GM04504 (cell line): Measurements from ENCODE around the gene SCUBE1.

Experiments used
- DNase-seq: peaks from one replicate; pipeline ENCODE4 v3.0.0-alpha.2; 2012; ENCODE audit warnings: low read depth

The SCUBE1 gene

DNA sequence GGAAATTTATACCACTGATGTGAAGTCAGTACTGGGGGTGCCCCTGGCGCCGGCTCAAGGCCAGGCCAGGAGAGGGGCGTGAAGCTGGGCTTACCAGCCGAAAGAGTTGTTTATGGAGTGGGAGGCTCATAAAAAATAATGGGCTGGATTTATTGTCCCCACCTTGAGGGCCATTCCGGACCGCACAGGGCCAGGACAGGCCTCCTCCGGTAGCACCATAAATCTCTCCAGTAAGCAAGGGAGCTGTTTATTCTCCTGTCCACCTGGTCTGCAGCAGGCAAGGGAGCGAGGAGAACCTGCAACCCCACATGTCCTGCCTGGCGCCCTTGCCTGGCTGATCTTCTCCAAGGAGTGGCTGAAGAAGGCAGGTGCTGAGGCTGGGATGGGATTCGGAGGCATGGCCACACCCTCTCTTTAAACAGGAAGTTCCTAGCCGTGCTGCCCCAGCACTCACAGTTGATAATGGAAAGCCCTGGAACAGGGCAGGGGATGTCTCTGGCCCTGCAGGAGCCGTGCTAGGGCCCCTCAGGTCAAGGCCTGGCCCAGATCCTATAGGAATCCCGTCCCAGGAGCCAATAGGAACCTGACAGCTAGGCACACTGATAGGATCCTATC lies 65.1 kb downstream of the SCUBE1 start:
- no peak for DNase-seq

DNA sequence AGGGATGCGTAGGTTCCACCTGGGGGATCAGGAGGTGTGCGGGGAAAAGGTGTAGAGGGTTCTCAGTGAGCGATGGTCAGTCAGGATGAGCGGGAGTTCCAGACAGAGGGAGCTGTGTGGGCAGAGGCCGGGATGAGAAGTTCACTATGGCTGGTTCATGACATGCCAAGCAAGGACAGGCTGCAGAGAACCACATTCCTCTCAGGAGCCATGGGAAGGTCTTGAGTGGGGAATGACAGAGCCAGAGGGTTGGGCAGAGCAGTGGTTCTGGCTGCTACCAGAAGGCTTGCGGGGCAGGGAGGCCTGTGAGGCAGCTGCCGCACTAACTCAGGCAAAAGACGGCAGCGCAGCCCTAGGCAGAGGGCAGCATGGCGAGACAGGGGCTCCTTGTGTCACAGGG lies 66.1 kb downstream of the SCUBE1 start:
- DNase-seq: no peak

DNA sequence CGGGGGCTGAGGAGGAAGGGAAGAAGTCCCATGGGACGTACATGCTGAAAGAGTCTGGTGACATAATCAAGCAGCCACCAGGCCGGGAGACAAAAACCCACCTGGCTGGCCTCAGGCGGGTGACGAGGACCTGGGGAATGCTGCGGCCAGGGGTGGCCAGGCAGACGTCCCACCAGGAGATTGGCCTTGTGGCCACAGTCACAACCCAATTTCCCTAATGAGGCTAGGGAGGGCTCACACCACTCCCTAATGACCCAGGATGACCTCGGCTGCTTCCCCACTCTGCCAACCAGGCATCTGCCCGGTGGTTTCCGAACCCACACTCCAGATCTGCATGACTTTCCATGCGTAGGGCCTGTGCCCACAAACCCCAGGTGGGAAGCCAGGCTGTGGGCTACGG lies 66.9 kb downstream of the SCUBE1 start:
- no peak for DNase-seq

DNA sequence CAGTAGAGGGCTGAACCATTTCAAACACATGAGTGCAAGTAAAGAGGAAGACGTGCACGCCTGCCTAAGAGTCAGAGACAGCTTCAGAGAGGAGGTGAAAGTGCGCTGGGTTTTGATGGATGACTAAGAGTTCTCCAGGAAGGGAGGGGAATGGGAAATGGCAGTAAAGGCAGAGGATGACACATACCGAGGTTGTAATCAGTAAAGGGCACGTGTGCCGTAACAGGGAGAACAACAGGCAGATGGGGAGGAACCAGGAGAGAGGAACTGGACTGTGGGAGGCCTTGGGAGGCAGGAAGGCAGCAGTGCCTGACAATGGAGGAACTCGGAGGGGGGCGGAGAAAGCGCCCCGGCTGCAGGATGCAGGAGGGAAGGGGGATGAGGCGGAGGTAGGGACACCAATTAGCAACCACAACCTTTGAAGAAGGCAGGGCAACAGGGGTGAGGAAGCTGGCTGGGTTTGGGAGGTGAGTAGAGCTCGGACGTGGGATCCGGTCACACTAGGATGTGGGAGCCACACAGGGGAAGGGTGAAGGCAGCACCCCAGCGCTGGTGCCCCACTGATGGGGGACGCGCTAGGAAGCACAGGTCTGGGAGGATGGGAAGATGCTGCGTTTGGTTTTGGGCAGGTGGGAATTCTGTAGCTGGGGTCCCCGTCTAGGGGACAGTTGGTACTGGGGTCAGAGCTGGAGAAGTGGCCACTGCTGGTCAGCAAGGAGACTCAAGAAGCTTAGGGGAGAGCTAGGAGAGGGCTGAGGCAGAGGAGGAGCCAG lies 67.4 kb downstream of the SCUBE1 start:
- no peak for DNase-seq

DNA sequence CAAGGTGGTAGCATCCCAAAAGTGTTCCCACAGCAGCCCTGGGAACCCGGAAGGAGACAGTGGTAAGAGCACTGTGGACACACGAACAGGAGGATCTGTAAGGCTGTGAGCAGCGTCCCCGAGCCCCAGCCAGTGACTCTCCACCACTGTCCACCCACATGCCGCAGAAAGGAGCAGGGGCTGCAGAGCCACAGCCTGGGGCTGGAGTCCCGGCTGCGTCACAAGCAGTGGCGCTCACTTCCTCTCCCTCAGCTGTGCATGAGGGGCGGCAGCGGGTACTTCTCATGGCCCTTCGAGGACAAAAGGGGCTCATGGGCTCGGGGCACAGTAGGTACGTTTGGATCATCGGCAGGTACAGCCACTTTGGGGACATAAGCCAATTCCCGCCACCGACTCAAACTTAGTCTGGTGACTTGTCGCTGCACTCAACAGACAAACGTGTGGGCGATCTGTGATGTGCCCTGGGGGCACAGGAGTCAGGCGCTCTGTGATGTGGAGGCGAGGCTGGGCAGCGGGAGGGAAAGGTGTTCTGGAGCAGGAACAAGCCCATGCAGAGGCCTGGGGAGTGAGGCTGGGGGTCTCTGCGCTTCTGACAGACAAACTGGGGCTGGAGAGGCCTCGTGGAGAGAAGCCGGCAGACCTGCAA lies 68.5 kb downstream of the SCUBE1 start:
- DNase-seq: no peak

DNA sequence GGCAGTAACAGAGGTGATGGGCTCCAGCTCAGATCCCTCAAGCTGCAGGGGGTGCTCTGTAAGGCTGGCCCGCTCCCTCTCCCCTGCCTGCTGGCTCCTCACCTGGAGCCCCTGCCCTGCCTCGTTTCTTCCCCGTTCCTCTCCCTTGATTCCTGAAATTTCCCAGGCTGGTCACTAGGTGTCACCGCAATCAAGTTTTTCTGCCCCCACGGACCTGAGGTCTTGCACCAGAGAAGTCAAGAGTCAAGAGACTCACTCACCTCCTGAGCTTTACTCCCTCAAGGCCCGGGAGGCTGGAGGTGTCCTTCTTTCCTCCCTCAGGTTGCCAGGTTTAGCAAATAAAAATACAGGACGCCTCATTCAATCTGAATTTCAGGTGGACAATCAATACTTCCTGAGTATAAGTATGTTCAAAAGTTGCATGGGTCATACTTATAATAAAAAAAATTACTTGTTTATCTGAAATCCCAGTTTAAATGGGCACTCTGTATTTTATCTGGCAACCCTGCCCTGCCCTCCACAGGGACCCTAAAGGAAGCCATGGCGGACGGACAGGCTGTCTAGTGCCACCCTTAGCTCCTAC lies 69.2 kb downstream of the SCUBE1 start:
- peak; percentile 33 for DNase-seq

DNA sequence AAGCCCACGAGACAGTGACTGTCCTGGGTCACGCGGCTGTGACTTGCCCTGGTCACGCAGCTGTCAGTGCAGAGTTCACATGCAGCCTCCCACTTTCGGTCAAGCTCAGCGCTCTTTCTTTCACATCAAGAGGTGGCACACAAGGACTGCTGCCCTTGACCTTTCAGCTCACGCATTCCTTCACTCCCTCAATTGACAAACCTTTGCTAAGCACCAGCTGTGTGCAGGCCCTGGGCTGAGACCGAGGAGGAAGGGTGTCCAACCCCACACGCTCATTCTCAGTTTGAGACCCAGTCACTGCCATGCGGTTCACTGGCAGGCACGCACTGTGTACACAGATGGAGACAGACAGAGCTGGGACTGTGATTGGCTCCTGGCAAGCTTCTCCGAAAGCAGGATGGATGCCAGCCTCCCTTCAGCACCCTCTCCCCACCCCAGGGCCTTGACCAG lies 70.3 kb downstream of the SCUBE1 start:
- DNase-seq: no peak

DNA sequence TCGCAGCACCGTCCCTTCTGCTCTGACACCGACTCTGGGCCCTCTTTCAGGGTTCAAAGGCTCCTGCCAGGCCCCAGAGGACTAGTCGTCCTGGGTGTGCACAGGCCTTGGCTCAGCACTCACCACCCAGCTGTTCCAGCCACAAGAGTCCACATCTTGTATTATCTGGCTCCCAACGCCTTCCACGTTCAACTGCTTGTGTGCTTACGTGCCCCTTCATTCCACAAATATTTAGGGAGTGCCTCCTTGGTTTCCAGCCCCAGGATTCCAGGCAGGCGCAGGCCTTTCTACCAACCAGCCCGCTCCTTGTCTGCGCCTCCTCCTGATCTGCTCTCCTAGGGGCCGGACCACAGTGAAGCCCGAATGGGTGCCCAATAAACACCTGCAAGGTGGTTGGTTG lies 70.9 kb downstream of the SCUBE1 start:
- no peak for DNase-seq

DNA sequence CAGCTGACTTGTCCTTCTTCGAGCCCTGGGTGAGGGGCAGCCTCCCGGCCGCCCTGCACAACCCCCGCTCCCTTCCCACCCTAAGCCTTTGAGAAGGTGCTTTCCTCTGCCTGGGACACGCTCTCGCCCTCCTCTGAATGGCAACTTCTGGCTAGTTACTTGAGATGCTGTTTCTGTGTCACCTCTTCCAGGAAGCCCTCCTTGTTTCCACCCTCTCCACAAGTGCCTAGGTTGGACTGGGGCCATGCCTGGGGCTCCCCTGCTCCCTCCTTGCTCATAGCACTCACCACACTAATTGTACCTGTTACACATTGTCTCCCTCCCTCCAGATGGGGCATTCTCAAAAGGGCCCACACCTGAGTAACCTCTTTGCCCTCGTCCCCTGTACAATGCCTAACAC lies 72.2 kb downstream of the SCUBE1 start:
- DNase-seq: no peak

DNA sequence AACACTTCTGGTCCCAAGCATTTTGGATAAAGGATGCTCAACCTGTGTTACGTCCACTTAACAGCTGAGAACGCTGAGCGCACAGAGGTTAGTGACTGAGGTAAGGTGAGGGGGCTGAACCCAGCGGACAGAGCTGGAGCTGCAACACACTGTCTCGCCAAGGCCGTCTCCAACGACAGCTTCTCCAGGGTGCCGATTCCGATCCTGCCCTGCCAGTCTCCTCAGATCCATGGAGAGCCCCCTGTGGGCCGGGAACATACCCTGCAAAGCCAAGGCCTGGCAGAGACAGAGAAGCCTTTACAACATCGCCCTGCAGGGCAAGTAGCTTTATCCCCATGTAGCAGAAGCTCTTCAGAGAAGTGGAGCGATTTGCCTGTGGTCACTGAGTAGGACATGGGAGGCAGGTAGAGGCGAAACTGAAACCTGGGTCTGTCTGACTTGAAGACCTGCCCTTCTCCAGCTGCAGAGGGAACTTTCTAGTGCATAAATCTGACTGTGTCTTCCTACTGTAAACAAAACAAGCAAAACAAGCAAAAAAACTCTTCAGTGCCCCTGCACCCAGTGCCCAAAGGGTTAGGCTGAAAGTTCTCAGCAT lies 72.8 kb downstream of the SCUBE1 start:
- DNase-seq: no peak

DNA sequence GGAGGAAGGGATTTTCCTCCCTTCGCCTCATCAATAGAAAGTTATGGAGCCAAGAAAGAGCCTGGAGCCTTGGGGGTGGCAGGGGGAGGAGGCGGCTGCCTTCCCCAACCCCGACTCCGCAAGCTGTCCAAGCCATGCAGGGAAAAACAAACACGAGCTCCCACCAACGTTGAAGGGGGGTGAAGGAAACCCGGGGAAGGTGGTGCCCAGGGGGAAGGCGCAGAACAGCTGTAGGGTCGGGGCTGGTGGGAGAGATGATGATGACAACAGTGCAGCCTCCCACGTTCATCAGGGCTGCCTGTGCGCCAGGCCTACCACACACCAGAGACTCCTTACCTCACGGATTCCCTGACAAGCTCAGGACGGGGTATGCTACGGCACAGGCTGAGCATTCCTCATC lies 73.5 kb downstream of the SCUBE1 start:
- no peak for DNase-seq

DNA sequence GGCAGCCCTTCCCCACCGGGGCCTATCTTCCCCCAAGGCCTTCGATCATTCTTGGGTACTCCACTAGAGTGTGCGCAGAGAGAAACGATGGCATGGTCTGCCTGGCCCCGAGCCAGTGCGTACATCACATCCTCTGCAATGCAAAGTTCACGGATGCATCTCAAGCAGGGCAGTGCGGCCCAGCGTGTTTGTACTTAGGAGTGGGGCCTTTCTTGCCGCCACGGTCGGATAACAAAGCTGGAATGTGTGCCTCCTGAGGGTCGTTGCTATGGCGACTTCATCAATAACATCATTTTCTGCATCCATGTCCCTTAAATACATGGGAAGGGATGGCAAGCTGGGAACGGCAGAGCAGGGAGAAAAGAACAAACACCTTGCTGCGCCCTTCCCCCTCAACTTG lies 73.9 kb downstream of the SCUBE1 start:
- no peak for DNase-seq

DNA sequence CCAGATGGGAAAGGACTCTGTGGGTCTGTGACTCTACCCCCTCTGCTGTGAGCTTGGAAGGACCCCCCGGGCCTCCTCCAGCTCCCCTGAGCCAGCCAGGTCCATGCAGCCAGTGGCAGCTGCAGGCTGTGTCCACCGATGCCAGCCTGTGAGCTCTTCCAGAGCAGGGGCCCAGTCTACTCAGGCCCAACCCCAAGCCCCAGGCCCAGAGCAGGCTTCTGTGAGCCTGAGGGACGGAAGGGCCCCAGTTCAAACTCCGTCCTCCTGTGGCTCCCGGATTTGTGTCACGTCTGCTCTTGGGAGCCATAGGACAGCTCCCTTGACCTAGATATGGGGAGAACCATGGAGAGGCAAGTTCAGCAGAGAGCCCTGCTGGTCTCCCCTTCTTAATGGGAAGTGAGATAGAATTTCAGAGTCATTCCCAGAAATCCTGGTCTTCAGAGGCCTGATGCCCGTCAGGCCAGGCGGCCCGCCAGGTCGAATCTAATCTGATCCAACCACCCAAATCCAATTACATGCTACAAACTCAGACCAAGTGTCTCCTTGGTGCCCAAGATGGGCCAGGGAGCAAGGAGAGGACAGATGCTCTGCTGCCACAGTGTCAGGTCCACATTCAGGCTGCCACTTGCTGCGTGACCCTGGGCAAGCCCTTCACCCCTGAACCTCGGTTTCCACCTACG lies 75.1 kb downstream of the SCUBE1 start:
- no peak for DNase-seq

DNA sequence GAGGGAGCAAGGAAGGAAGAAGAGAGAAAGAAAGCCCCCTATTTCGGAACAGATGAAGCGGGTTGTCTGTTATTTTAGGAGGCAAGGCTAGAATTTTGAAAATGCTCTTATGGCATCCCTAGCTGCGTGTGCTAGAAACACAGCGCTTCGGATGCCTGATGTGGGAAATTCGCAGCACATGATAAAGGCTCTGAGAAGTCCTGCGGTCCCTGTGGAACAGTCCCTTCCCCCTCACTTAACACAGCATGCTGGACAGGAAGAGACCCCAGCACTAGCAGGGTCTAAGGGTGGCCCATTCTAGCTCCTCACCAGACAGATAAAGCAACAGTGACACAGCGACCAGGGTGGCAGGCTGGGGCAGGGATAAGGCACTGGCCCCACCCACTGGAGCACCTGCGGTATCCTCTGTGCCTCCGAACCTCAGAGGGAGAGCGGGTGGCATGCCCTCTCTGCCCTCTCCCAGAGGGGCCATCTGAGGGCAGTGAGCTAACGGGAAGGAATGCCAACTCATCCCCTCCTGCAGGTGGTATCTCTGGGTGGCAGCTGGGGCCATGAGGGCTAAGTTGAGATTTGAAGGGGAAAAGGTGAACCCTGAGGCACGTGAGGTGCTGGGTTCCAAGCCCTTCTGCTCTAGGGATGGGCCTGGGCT lies 75.7 kb downstream of the SCUBE1 start:
- no peak for DNase-seq

DNA sequence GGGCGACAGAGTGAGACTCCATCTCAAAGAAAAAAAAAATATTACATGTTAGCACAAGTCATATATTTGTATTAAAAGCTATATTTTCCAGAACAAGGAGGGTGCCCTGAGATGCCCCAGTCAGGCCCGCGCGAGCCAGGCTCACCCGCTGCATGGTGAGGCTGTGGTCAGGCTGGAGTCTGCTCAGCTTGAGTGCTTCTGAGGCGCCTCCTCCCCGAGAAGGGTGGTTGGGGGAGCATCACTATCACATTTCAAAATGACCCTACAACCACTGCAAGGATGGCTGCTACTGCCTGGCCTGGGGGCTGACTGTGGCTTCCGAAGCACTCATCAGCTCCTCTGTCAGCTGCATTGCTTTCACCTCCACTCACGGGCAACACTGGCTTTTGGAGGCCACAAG lies 77.1 kb downstream of the SCUBE1 start:
- DNase-seq: no peak

DNA sequence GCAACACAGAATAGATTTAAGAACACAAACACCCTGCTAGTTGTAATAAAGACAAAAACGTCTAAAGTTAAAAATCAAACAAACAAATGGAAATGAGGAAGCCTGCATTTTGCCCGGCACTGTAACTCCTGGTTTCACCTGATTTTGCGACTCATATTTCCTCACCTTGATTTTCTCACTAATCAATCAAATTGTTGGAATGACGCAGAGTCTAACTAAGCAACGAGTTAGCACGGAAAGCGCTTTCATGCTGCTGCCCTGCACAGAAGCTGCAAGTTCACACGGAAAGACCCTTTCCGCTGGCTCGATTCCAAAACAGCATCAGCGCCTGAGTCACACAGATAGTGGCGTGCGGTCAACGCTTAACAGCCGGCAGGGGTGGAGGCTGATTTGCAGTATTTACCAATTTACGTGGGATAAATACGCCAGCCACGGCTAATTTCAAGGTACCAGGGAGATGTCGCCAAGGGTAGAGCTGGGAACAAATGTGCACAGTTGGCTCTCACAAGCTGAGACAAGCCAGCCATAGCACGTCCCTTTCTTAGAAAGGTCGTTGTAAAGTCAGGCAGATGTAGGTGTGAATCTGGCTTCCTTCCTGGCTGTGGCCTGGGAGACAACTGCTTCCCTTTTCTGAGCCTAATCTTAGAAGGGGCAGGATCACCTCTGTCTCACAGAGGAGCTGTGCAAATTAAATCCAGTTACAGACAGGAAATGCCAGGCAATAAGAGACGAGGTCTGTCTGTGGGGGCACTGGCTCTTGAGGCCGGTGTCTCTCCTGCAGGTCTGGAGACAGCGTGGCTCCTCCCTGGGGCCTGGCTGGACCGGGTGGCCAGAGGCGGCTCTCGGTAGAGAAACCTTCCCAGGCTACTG lies 79.3 kb downstream of the SCUBE1 start:
- DNase-seq: peak; percentile 21

DNA sequence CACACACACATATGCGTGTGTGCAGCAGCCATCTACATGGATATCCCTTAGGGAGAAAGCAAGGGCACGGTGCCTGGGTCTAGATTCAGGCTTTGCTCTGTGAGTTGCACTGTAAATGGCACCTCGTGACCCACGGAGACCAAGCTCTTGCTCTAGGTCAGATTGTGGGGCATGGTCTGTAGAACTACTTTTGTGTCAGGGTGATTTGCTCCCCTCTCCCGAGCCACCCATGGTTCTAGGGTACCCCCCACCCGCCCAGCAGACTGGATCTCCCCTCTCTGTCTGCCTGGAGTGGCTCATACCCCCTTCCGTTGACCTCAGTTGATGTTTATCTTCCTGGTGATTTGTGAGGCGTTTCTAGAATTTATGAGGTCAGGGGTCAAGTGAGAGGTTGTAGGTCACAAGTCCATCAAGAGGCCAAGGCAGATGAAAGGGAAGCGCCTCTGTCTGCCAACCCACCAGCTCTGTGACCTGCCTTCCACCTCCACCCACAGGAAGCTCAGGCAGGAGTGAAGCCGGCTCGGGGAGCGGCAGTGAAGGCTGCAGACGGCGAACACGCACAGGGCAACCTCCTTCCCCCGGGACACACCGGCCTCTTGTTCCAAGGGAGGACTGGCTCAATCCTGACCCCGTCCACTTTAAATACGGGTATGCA lies 80.1 kb downstream of the SCUBE1 start:
- DNase-seq: no peak

DNA sequence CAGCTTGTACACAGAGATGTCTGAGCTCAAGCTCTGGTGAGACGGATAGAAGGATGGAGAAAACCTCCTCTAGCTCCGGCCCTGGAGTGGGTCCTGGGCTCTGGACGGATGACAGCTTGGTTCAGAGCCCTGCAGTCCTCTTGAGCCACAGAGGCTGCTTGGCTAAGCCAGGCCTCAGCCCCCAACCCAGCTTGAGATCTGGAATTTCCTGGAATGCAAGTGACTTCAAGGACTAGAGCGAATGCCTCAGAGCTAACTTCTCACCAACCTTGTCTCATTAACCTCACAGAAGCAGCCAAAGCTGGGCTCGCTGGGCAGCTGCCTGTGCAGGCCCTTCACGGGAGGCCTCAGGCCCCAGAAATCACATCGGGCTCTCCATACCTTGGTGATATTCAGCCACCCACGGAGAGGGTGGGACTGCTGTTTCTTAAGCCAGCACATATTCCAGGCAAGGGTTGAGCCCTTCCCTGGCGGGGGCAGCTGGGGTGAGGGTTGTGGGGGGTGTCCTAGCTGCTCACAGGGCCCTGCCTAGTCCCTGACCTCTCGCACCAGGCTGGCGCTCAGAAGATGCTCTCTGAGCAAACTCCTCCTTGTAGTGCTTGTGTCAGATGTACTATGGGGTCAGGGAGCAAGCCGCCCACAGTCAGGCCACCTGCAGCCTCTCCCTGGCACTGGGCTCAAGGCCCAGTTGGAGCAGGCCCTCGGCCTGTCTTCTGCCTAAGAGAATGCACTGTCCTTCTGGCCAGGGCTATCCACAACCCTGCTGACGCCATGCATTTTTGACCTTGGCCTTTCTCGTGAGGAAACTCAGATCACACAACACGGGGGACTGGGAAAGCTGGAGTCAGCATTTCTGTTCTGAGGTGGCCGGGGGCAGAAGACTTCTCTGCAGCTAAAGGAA lies 82.6 kb downstream of the SCUBE1 start:
- DNase-seq: no peak

DNA sequence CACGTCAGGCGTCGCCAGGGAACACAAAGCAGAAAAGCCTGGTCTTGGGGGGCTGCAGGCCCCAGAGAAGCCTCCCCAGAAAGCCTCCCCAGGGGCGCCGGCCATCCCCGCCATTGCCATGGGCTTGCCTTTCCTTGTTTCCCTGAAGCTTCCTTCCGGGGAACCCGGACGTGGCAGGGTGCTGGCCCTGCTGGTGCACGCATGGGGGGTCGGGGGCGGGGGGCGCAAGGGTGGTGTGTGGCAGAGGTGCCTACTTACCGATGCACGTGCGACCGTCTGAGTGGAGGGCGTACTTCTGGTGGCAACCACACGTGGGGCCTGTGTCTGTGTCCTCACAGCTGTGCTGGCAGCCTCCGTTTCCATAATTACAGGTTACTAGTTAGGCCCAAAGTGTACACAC lies 85.2 kb downstream of the SCUBE1 start:
- DNase-seq: no peak
